DLD1 (cell line): ENCODE data around the gene CDYL2.
"Not testable (repeated sequence)": the region's sequence is repeated elsewhere in the genome, so short reads cannot be mapped to it uniquely, and the experiment has no call there.

Experiments
- in situ Hi-C: cut with HindIII; loops from 2 replicates; pipeline ENCODE4 v1.10.0; 2017; ENCODE audit warnings: low sequenced_read_pairs

Gene CDYL2

GRCh38 chr16:80809366-80809765 is 5.0 kb upstream of the CDYL2 start:
- in situ Hi-C loops = no loop called here

- in situ Hi-C loops = no loop called here
Observed at GRCh38 chr16:80807906-80808305, 3.5 kb upstream of the CDYL2 start.

GRCh38 chr16:80806927-80807340 is 2.5 kb upstream of the CDYL2 start:
- in situ Hi-C loops = no loop called here

DNA sequence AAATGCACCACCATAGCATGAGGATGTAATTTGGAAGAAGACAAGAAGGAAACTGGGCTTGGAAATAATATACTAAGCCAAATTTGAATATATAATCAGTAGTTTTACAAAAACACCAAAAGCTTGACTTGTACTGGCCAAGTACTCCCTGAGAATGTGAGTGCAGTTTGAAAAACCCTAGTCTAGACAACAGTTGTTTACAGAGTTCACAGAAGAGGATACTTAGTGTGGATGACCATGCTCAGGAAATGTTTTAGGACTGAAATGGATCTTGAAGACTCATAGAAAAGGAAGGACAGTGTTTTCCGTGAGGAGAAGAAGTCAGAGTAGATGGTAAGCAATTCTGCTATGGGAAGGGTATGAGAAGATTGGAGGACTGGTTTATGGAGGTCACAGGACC is 1.9 kb upstream of the CDYL2 start:
- in situ Hi-C loops = no loop called here

GRCh38 chr16:80804056-80804525 is 307 bp downstream of the CDYL2 start:
- in situ Hi-C loops = no loop called here

DNA sequence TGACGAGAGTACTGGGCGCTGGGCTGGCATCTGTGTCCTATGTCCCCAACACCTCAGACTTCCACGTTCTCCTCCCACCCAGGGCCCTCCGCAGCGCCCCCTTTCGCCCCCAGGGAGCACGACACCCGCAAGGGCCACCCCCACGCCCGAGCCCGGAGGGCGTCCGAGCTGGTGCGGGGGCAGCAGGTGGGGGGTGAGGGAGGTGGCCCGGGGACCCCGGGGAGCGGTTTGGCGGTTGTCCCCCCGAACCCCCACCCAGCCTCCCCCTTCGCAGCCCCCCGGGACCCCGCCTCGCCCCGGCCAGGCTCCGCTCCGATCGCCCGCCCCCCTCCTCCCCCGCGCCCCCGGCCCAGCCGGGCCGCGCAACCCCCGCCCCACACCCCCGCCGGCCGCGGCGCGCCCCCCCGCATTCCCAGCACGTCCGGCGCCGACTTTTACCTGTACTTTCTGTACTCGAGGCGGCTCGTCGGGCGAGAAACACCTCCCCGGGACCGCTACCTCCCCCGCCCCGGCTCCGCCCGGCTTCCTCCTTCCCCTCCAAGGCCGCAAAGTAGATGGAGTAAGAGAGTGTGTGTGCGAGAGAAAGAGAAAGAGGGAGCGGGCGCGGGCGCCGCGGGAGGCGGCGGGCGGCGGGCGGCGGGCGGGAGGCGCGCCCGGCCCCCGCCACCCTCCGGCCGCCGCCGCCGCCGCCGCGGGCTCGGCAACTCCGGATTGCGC is 901 bp downstream of the CDYL2 start:
- in situ Hi-C loops = no loop called here

GRCh38 chr16:80802902-80803301 is 1.5 kb downstream of the CDYL2 start:
- in situ Hi-C loops = no loop called here

- in situ Hi-C loops = no loop called here
Observed at GRCh38 chr16:80802138-80802537, 2.3 kb downstream of the CDYL2 start.

GRCh38 chr16:80794071-80794470 is 10.3 kb downstream of the CDYL2 start:
- in situ Hi-C loops = no loop called here

GRCh38 chr16:80792031-80792430 is 12.4 kb downstream of the CDYL2 start:
- in situ Hi-C loops = no loop called here

- in situ Hi-C loops = no loop called here
Observed at GRCh38 chr16:80791411-80791810, 13.0 kb downstream of the CDYL2 start.

DNA sequence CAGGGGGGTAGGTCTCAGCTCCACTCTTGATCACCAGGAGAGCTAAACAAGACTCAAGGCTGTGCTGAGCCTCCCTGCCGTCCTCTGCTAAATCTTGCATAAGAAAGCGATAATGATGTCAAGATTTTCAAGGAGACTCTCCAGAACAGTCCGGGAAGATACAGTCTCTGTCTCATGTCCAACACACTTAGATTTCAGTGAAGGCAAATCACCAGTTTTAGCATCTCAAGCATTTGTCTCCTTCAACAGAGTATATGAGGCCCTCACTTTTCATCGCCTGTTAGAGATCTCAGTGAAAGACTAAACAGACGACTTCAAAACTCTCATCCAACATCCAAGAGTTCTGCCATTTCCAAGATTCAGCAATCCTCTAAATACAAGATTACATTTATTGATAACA is 13.6 kb downstream of the CDYL2 start:
- in situ Hi-C loops = no loop called here

DNA sequence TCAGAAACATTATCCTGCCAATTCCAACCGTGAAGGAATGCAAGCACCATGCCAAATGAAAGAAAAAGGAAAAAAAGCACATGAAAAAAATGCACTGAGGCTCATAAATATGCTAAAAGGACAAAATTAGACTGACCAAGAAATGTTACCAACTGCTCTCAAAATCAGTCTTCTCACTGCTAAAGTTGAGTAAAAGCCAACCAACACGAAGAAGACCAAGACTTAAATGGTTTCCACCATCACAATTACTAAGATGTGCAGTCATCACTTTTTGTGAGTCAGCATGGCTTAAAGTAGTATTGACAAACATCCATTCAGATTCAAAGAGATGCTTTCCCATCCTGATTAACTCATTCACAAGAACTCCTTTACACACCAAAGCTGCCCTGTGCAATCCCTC is 16.4 kb downstream of the CDYL2 start:
- in situ Hi-C loops = no loop called here

DNA sequence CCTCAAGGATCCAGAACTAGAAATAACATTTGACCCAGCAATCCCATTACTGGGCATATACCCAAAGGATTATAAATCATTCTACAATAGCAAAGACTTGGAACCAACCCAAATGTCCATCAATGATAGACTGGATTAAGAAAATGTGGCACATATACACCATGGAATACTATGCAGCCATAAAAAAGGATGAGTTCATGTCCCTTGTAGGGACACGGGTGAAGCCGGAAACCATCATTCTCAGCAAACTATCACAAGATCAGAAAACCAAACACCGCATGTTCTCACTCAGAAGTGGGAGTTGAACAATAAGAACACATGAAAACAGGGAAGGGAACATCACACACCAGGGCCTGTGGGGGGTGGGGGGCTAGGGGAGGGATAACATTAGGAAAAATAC is 17.8 kb downstream of the CDYL2 start:
- in situ Hi-C loops = not testable (repeated sequence)

- in situ Hi-C loops = no loop called here
Observed at GRCh38 chr16:80784951-80785350, 19.4 kb downstream of the CDYL2 start.

- in situ Hi-C loops = no loop called here
Observed at GRCh38 chr16:80778703-80779102, 25.7 kb downstream of the CDYL2 start.

DNA sequence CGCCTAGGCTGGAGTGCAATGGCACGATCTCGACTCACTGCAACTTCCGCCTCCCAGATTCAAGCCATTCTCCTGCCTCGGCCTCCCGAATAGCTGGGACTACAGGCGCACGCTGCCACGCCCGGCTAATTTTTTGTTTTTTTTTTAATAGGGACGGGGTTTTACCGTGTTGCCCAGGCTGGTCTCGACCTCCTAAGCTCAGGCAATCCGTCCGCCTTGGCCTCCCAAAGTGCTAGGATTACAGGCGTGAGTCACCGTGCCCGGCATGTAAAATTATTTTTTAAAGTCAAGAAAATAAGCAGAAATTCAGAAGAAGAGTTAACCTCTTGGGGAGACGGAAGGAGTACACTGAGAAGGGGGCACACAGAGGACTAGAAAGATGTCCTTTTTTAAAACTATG is 27.5 kb downstream of the CDYL2 start:
- in situ Hi-C loops = no loop called here

DNA sequence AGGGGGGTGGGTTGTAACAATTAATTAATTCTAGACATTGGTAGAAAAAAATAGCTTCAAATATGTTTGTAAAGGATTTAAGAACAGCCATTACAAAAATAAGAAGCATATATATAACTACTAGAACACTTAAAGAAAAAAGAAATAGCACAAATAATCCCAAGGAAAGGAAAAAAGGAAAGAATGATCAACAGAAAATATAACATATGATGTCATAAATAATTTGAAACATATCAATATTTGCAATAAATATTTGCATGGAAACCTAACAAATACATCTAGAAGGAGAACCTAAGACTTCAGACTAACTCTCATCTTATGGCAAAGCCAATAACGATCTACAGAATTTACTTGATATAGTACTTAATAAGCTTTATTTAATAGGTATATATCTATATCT is 28.9 kb downstream of the CDYL2 start:
- in situ Hi-C loops = no loop called here

DNA sequence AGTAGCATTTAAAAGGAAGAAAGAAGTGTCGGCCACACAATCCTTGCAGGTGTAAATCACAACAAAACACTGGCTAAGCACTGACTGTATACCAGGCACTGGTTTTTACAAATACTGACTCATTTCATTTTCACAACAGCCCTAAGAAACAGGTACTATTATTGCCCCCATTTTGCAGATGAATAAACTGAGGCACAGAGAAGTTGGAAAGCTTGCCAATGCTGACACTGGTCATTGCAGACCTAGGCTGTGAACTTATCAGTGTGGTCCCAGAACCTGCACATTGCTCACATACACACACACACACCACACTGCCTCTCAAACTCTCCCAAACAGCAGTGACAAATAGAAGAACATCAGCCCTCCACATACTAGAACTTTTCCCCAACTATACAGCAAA is 37.6 kb downstream of the CDYL2 start:
- in situ Hi-C loops = no loop called here

- in situ Hi-C loops = no loop called here
Observed at GRCh38 chr16:80759419-80760162, 44.8 kb downstream of the CDYL2 start.

GRCh38 chr16:80754476-80754875 is 49.9 kb downstream of the CDYL2 start:
- in situ Hi-C loops = no loop called here

DNA sequence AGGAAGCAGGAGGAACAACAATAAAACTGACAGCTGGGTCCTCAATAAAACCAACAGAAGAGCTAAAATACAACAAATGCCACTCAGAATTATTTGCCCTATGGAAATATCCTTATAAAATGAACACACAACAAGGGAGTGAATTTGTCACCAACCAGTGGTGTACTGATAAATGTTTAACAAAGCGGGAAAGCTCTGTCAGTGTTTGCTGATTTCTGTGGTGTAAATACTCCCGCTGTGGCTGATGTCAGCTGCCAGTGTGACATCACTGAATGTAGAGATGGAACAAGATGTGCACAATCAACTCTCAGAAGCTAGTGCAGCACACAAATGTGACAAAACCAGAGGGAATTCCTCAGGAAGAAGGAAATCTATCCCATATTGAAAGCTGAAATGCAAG is 51.9 kb downstream of the CDYL2 start:
- in situ Hi-C loops = no loop called here
